K562 (cell line): ENCODE results near the gene HS3ST3A1. TPM values are rescaled to one million over a fixed set of nuclear protein-coding genes. Genes with fewer than 3 reads are reported as not detected.
A peak's percentile ranks its signal among the peaks of the same experiment; 100 is the strongest.

Experiments
- C11orf30 ChIP-seq: fragments of 450-650 bp; IDR thresholded peaks from 2 replicates; pipeline ENCODE4 v1.6.1; 2016; ENCODE audit warnings: low read depth, mild to moderate bottlenecking
- CSDE1 ChIP-seq, 2 experiments: fragments of 450-650 bp; IDR thresholded peaks; 2 replicates each; pipeline ENCODE4 v1.6.1; 2016; ENCODE audit warnings: mild to moderate bottlenecking in 1 of 2
- ETV6 ChIP-seq, 3 experiments: fragments of 150-350 bp in 1 of 3; sonication (generic) in 1 of 3; formaldehyde crosslinking in 1 of 3; IDR thresholded peaks; 2 replicates each; pipeline versions ENCODE4 v1.6.1 to v1.8.0; 2014 to 2022; ENCODE audit warnings: borderline replicate concordance in 2 of 3, low read depth in 2 of 3, antibody characterized with exemption in 1 of 3, low read length in 1 of 3, mild to moderate bottlenecking in 1 of 3, missing genetic modification reagents in 1 of 3
- GTF2A2 ChIP-seq: IDR thresholded peaks from 2 replicates; pipeline ENCODE4 v1.6.1; 2016; ENCODE audit warnings: mild to moderate bottlenecking, missing genetic modification characterization, missing compliant biosample characterization
- HMGN3 ChIP-seq: IDR thresholded peaks from 2 replicates; pipeline ENCODE4 v1.6.1; 2011; ENCODE audit warnings: borderline replicate concordance, low read depth, mild to moderate bottlenecking, mixed read lengths, low read length; ENCODE audit not compliant: insufficient read length; ENCODE audit errors: extremely low read depth
- LCOR ChIP-seq: sonication (generic); formaldehyde crosslinking; IDR thresholded peaks from 2 replicates; pipeline ENCODE4 v1.8.0; 2022; ENCODE audit warnings: mild to moderate bottlenecking, missing genetic modification reagents
- SAP30 ChIP-seq: fragments of 200-600 bp; sonication (generic); IDR thresholded peaks from 2 replicates; pipeline ENCODE4 v1.6.1; 2012; ENCODE audit warnings: borderline replicate concordance, low read depth, mild to moderate bottlenecking, moderate library complexity, low read length, control low read depth, inconsistent platforms; ENCODE audit not compliant: insufficient read depth, poor library complexity, severe bottlenecking
- SMAD1 ChIP-seq: fragments of 150-350 bp; IDR thresholded peaks from 2 replicates; pipeline ENCODE4 v1.6.1; 2014; ENCODE audit warnings: low read length, low read depth; ENCODE audit not compliant: partially characterized antibody
- SMAD3 ChIP-seq: fragments of 450-650 bp; formaldehyde crosslinking; conservative IDR thresholded peaks from 2 replicates; pipeline ENCODE4 v1.4.0; 2020; ENCODE audit warnings: mild to moderate bottlenecking
- SREBF1 ChIP-seq: fragments of 150-350 bp; IDR thresholded peaks from 2 replicates; pipeline ENCODE4 v1.6.1; 2014; ENCODE audit warnings: antibody characterized with exemption, low read depth, low read length, borderline replicate concordance
- STAT5B ChIP-seq: fragments of 250-450 bp; sonication (Bioruptor Pico); IDR thresholded peaks from 2 replicates; pipeline ENCODE4 v1.8.0; 2021; ENCODE audit warnings: mild to moderate bottlenecking, inconsistent platforms
- TEAD2 ChIP-seq: fragments of 450-650 bp; IDR thresholded peaks from 2 replicates; pipeline ENCODE4 v1.6.1; 2016; ENCODE audit warnings: missing genetic modification characterization, control low read depth, missing compliant biosample characterization
- ZBTB17 ChIP-seq: fragments of 450-650 bp; formaldehyde crosslinking; IDR thresholded peaks from 2 replicates; pipeline ENCODE4 v1.4.0; 2020; ENCODE audit warnings: mild to moderate bottlenecking
- ZNF224 ChIP-seq: sonication (generic); formaldehyde crosslinking; IDR thresholded peaks from 2 replicates; pipeline ENCODE4 v1.8.0; 2022; ENCODE audit warnings: mild to moderate bottlenecking, missing genetic modification reagents
- ZNF644 ChIP-seq: fragments of 200-800 bp; sonication (Bioruptor generic); IDR thresholded peaks from 2 replicates; pipeline ENCODE4 v1.6.1; 2016; ENCODE audit warnings: low read depth, missing genetic modification characterization, missing compliant biosample characterization
- polyA plus RNA-seq, 8 experiments: library from polyadenylated mRNA; depleted of rRNA in 4 of 8; stranded (reverse) in 5 of 8; unstranded in 3 of 8; fragments of >200 nt; fragmentation: Nextera tagmentation in 2 of 8; fragmentation: Illumina TruSeq in 1 of 8; extraction: Ambion mirVana in 2 of 8; extraction: Trizol in 1 of 8; gene quantifications; 2 replicates each; pipeline versions ENCODE4 v1.2.1 to v1.2.3, GENCODE V29; 2011 to 2014; ENCODE audit warnings: inconsistent platforms in 1 of 8, missing spikeins in 1 of 8
- total RNA-seq, 7 experiments: library from RNA; depleted of rRNA in 6 of 7; stranded (reverse); fragments of >200 nt in 6 of 7; fragmentation: Illumina TruSeq in 2 of 7; extraction: Trizol in 2 of 7; gene quantifications; 2 replicates each; pipeline versions ENCODE4 v1.2.1 to v1.2.3, GENCODE V29; 2011 to 2021; ENCODE audit warnings: low replicate concordance in 1 of 7
- TF ChIP-seq, protein P1 (sequence below): conservative IDR thresholded peaks from 2 replicates; pipeline ENCODE4 v1.6.1; 2011; ENCODE audit warnings: low read depth, mild to moderate bottlenecking, low read length; ENCODE audit not compliant: control insufficient read depth
- TF ChIP-seq, protein P2 (sequence below): fragments of 200-800 bp; sonication (Bioruptor generic); IDR thresholded peaks from 2 replicates; pipeline ENCODE4 v1.6.1; 2016; ENCODE audit warnings: missing genetic modification characterization, missing compliant biosample characterization
- TF ChIP-seq, protein P3 (sequence below): fragments of 450-650 bp; IDR thresholded peaks from 2 replicates; pipeline ENCODE4 v1.6.1; 2016; ENCODE audit warnings: mild to moderate bottlenecking

HS3ST3A1 gene
- total and polyA plus RNA-seq, 9 of the 15 experiments (the other 6 are each of a cell fraction or from before 2014, with no cell fraction given) = 0.25 to 14.8 (median 2.3) TPM

DNA sequence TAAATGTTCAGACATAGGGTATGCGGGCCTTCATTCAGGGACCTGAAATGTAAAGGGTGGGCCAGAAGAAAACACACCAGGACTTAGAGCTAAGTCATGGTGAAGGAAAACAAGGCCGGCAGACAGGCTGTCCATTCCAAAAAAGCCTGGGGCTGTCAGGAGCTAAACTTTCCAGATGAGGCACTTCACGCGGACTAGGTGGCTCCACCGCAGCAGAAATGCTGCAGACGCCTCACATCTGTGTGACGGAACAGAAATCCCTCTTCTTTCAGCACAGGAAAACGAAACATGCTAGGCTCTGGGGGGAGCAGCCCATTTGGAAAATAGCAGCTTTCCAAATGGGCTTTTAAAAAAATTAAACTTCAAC is 88.7 kb downstream of the HS3ST3A1 start (continued):
- TF ChIP-seq ZNF644 (tag) (no peak), STAT5B (CRISPR knock-in tag) (no peak), ETV6 (IDR thresholded peaks at IDR 0.05; ENCODE audit: borderline replicate concordance in 1 of 2, low read depth in 2 of 2, low read length in 1 of 2) (no peak), ETV6 (CRISPR knock-in tag; IDR thresholded peaks at IDR 0.05; ENCODE audit: borderline replicate concordance) (no peak), SMAD1 (no peak), SREBF1 (no peak), GTF2A2 (tag) (no peak), C11orf30 (0 out of 2 replicates have a peak, but pooled peaks have one; percentile 4), ZBTB17 (CRISPR knock-in tag) (no peak), SMAD3 (CRISPR knock-in tag) (no peak), CSDE1 (IDR thresholded peaks at IDR 0.05) (no peak), SAP30 (no peak), HMGN3 (no peak), TEAD2 (tag) (no peak), LCOR (CRISPR knock-in tag) (no peak), ZNF224 (no peak)
- TF ChIP-seq, protein P1, sequence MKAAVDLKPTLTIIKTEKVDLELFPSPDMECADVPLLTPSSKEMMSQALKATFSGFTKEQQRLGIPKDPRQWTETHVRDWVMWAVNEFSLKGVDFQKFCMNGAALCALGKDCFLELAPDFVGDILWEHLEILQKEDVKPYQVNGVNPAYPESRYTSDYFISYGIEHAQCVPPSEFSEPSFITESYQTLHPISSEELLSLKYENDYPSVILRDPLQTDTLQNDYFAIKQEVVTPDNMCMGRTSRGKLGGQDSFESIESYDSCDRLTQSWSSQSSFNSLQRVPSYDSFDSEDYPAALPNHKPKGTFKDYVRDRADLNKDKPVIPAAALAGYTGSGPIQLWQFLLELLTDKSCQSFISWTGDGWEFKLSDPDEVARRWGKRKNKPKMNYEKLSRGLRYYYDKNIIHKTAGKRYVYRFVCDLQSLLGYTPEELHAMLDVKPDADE = no peak
- TF ChIP-seq, protein P2, sequence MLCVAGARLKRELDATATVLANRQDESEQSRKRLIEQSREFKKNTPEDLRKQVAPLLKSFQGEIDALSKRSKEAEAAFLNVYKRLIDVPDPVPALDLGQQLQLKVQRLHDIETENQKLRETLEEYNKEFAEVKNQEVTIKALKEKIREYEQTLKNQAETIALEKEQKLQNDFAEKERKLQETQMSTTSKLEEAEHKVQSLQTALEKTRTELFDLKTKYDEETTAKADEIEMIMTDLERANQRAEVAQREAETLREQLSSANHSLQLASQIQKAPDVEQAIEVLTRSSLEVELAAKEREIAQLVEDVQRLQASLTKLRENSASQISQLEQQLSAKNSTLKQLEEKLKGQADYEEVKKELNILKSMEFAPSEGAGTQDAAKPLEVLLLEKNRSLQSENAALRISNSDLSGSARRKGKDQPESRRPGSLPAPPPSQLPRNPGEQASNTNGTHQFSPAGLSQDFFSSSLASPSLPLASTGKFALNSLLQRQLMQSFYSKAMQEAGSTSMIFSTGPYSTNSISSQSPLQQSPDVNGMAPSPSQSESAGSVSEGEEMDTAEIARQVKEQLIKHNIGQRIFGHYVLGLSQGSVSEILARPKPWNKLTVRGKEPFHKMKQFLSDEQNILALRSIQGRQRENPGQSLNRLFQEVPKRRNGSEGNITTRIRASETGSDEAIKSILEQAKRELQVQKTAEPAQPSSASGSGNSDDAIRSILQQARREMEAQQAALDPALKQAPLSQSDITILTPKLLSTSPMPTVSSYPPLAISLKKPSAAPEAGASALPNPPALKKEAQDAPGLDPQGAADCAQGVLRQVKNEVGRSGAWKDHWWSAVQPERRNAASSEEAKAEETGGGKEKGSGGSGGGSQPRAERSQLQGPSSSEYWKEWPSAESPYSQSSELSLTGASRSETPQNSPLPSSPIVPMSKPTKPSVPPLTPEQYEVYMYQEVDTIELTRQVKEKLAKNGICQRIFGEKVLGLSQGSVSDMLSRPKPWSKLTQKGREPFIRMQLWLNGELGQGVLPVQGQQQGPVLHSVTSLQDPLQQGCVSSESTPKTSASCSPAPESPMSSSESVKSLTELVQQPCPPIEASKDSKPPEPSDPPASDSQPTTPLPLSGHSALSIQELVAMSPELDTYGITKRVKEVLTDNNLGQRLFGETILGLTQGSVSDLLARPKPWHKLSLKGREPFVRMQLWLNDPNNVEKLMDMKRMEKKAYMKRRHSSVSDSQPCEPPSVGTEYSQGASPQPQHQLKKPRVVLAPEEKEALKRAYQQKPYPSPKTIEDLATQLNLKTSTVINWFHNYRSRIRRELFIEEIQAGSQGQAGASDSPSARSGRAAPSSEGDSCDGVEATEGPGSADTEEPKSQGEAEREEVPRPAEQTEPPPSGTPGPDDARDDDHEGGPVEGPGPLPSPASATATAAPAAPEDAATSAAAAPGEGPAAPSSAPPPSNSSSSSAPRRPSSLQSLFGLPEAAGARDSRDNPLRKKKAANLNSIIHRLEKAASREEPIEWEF = no peak
- TF ChIP-seq, protein P3, sequence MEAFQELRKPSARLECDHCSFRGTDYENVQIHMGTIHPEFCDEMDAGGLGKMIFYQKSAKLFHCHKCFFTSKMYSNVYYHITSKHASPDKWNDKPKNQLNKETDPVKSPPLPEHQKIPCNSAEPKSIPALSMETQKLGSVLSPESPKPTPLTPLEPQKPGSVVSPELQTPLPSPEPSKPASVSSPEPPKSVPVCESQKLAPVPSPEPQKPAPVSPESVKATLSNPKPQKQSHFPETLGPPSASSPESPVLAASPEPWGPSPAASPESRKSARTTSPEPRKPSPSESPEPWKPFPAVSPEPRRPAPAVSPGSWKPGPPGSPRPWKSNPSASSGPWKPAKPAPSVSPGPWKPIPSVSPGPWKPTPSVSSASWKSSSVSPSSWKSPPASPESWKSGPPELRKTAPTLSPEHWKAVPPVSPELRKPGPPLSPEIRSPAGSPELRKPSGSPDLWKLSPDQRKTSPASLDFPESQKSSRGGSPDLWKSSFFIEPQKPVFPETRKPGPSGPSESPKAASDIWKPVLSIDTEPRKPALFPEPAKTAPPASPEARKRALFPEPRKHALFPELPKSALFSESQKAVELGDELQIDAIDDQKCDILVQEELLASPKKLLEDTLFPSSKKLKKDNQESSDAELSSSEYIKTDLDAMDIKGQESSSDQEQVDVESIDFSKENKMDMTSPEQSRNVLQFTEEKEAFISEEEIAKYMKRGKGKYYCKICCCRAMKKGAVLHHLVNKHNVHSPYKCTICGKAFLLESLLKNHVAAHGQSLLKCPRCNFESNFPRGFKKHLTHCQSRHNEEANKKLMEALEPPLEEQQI = no peak
